Right cardiac atrium (tissue), 5 donors: ENCODE results near the gene ANKRD62. TPM values are rescaled to one million over a fixed set of nuclear protein-coding genes. Genes with fewer than 3 reads are reported as not detected.

Experiments
- ATAC-seq, 2 donors: fragments of 200-7000 bp; cut with Tn5 transposase; one replicate each; pipeline versions ENCODE4 v1.8.0 to v1.9.1; 2020; ENCODE audit warnings: moderate library complexity in 2 of 2, mild to moderate bottlenecking in 1 of 2
- DNase-seq, 3 donors: peaks; one replicate each; pipeline ENCODE4 v3.0.0-alpha.2; 2020
- H3K27ac ChIP-seq: one replicate; pipeline ENCODE4 v1.5.1; 2013; ENCODE audit warnings: mild to moderate bottlenecking, low read length, control low read depth, moderate library complexity
- H3K27me3 ChIP-seq: one replicate; pipeline ENCODE4 v1.6.1; 2013; ENCODE audit not compliant: control insufficient read depth, insufficient read depth
- H3K4me1 ChIP-seq: one replicate; pipeline ENCODE4 v1.6.1; 2013; ENCODE audit warnings: low read length; ENCODE audit not compliant: control insufficient read depth, insufficient read depth
- H3K4me3 ChIP-seq: one replicate; pipeline ENCODE4 v1.5.1; 2013; ENCODE audit warnings: low read length, control low read depth
- H3K9me3 ChIP-seq: one replicate; pipeline ENCODE4 v1.6.1; 2013; ENCODE audit warnings: low read length; ENCODE audit not compliant: control insufficient read depth
- WGBS: extraction: QIAGEN DNeasy Blood & Tissue Kit; methylation state at CpG from one replicate; pipeline ENCODE4 v1.1.7; 2013; 5-methylcytosine and 5-hydroxymethylcytosine counted together
- intact Hi-C, 4 donors: fragments of 100-400 bp; cut with DNase I; formaldehyde crosslinking; loops; one replicate each; pipeline versions ENCODE4 v1.11.0 to v1.14.0; 2022 to 2023
- polyA plus RNA-seq: library from polyadenylated mRNA; stranded (reverse); fragments of 200-250 nt; gene quantifications from one replicate; pipeline ENCODE4 v1.2.3, GENCODE V29; 2013
- total RNA-seq, 4 donors: library from RNA; stranded (reverse); fragmentation: NEBNext Ultra II Directional; extraction: Animal tissue kit (Norgen Biotek cat#: 25700); gene quantifications; one replicate each; pipeline ENCODE4 v1.2.1, GENCODE V29; 2021
- donor health status: healthy with polysubstance abuse.
- donor health status: DM: no; HTN: yes; CAD: no.
- donor health status: DM: no; HTN: no; CAD: no.
- donor health status: DM: no; HTN: yes; CAD: no; lungs with severe emphysema.
- donor health status: DM: yes; HTN: yes; CAD: no.

ANKRD62 gene
- total and polyA plus RNA-seq, 5 donors: not detected

DNA sequence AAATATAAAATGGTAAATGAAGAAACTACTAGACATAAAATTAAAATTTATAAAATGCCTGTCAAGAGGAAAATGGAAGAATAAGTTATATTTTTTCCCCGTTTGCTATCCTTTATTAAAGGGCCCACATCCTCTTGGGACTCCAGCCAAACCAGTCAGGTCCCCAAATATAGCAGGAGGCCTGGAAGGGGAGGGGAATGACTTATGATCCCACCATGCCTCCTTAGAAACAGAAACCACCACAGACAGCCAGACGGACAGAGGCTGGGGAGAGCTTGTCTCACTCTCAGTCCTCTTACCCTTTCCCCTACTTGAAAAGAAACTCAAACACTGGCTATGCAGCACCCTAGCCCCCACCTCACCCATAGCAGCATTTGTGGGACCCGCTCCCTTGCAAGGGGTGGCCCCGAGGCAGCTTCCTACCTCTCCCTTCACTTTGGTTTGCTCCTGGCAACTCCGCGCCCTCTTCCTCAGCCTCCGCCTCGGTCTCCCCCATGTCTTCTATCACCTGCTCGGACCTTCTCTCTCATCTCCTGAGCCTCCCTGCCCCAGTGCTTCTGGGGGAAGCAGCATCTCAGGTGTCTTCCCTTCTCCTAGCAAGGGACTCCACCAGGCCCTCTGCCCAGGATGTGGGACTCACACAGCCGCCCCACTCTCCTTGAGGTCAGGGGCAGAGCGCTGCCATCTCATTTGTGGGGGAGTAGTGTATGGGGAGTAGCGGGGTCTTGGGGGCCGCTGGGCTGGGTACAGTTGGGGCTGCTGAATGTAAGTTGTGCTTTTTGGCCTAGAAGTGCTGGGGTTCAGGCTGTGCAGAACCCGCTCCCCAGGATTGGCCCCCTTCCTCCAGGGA, 37.4 kb upstream of the ANKRD62 start:
- Histone ChIP-seq H3K4me1 (no peaks in the 10 kb centered on the region), H3K27ac (no peak overlapping the region), H3K9me3 (no peaks in the 10 kb centered on the region), H3K27me3 (no peaks in the 10 kb centered on the region), H3K4me3 (no peak overlapping the region)
- DNase-seq (no peak), ATAC-seq (no peak)
- intact Hi-C loops: no loop called here
- WGBS: 70% methylated on average over 14 of the region's 14 CpGs

DNA sequence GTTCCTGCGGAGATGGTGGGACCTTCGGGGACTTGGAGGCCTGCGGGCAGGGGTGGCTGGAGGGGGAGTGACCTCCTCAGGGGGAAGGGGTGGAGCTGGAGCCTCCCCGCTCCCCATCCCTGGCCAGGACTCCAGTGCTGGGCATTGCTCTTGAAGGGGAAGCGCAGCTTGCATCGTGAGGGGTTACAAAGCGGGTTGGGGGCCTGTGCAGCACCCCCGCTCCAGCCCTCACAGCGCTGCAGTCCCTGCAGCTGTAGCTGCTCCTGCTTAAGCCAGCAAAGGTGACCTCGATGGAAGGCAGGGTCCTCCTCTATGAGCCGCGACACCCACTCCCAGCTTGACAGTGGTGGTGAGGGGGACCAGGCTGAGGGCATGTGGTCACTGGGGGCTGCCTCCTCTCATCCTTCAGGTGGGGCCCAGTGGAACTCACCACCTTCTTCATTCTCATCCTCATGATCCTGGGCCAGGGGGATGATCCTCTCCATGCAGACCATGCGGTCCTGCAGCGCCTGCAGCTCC, 36.7 kb upstream of the ANKRD62 start:
- no peak overlapping the region for H3K27ac ChIP-seq
- peak; percentile 26 to 34 for ATAC-seq
- H3K27me3 ChIP-seq: no peaks in the 10 kb centered on the region
- H3K9me3 ChIP-seq: no peaks in the 10 kb centered on the region
- no peak for DNase-seq
- H3K4me3 ChIP-seq: no peak overlapping the region
- 80% methylated on average over 14 of the region's 14 CpGs for WGBS
- no peaks in the 10 kb centered on the region for H3K4me1 ChIP-seq
- intact Hi-C loops: no loop called here

DNA sequence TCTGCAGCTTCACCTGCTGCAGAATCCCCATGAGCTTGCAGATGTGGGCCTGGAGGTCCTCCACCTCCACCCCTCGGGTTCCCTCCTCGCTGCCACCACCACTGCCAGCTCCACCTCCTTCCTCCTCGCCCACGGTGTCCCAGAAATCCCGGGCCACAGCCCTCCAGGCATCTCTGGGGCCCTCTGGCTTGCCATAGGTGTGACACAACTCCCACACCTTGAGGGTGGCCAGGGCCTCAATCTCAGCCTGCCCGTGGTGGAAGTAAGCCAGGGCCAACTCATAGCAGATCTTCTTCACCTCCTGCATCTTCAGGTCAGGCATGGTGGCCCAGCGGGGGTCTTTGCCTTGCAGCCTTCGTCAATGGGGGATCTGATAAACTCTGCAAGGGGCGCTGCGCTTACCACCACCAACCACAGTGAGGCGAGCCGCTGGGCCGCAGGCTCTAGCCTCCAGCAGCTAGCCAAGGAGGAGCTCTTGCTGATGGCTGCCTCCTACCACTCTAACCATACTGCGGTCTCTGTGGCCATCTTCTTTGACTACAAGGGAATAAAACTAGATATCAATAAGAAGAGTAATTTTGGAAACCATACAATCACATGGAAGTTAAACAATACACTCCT, 36.1 kb upstream of the ANKRD62 start:
- Histone ChIP-seq H3K9me3 (no peaks in the 10 kb centered on the region), H3K27me3 (no peaks in the 10 kb centered on the region), H3K4me1 (no peaks in the 10 kb centered on the region), H3K4me3 (no peak overlapping the region), H3K27ac (no peak overlapping the region)
- ATAC-seq (no peak), DNase-seq (no peak)
- intact Hi-C loops: no loop called here
- 76% methylated on average over 14 of the region's 14 CpGs for WGBS

DNA sequence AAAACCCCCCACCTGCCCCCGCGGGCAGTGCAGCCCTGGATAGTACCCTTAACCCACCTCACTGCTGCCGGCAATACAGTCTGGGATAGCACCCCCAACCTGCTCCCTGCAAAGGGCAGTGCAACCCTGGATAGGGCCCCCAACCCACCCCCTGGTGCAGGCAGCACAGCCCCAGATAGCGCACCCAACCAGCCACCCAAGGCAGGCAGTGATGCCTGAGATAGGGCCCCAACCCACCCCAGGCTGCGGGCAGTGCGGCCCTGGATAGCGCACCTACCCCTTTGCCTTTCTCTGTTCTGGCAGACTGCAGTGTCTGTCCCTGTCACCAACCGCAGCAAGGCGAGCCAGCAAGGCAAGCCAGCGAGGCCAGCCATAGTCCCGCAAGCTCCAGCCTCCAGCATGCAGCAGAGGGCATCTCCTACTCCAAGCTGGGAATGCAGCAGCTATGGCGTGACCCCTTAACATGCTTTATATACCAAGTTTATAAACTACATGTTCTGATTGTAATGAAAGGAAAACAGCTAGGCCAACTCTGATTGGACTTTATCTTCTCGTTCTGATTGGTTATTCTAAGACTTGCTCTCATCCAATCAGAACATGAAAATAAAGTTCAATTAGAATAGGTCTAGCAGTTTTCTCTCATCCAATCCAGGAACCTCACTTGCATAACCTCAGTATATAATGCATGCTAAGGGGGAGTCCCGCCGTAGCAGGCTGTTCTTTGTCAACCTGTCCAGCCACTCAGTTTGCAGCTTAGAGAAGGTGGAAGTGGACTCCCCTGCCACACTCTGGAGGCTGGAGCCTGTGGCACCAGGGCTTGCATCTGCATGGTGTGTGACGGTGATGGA, 34.1 kb upstream of the ANKRD62 start:
- intact Hi-C loops: no loop called here
- Histone ChIP-seq H3K27ac (no peak overlapping the region), H3K27me3 (no peaks in the 10 kb centered on the region), H3K9me3 (no peaks in the 10 kb centered on the region), H3K4me3 (no peak overlapping the region), H3K4me1 (no peaks in the 10 kb centered on the region)
- 87% methylated on average over 16 of the region's 16 CpGs for WGBS
- ATAC-seq (no peak), DNase-seq (no peak)

DNA sequence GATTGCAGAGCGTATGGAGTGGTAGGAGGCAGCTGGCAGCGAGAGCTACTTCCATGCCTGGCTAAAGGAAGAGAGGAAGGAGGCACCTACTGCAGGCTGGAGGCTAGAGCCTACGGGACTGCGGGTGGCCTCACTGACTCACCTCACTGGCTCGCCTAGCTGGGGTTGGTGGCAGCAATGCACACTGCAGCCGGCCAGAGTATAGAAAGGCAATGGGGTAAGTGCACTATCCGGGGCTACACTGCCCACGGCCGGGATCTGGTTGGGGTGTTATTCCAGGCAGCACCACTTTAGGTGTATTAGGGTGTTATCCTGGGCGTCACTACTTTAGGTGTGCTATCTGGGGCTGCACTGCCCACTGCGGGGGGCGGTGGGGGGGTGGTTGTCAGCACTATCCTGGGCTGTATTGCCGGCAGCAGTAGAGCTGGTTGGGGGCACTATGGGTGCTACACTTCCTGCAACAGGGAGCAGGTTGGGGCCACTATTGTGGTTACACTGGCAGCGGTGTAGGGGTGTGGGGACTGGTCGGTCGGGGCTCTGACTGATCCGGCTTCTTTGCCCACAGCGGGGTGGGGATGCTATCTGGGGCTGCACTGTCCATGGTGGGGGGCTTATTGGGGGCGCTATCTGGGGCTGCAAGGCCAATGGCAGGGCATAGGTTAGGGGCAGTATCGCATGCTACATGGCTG, 33.3 kb upstream of the ANKRD62 start:
- WGBS: 80% methylated on average over 20 of the region's 20 CpGs

DNA sequence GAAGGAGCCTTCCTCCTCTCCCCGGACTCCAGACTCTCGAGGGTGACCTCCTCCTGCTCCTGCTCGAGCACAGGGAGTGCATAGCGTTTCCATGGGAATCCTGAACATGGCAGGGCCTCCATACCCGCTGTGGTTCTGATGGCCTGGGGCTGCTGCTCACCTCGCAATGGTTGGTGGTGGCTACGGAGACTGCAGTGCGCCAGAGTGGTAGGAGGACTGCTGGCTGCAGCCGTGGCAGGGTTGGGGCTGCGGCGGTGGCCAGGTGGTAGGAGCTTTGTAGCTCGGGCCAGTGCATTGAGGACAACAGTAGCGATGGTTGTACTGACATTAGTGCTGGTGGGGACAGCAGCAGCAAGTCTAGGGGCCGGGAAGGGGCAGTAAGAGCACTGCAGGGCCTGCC, 32.0 kb upstream of the ANKRD62 start:
- no peak overlapping the region for H3K27ac ChIP-seq
- intact Hi-C loops: no loop called here
- H3K4me3 ChIP-seq: no peak overlapping the region
- DNase-seq (no peak), ATAC-seq (no peak)
- H3K9me3 ChIP-seq: no peaks in the 10 kb centered on the region
- no peaks in the 10 kb centered on the region for H3K4me1 ChIP-seq
- no peaks in the 10 kb centered on the region for H3K27me3 ChIP-seq
- WGBS: 82% methylated on average over 14 of the region's 14 CpGs

More for the DNA sequence above, 33.3 kb upstream of the ANKRD62 start:
- no peak overlapping the region for H3K4me3 ChIP-seq
- DNase-seq (no peak), ATAC-seq (no peak)
- H3K27ac ChIP-seq: no peak overlapping the region
- intact Hi-C loops: no loop called here
- H3K4me1 ChIP-seq: no peaks in the 10 kb centered on the region
- H3K9me3 ChIP-seq: no peaks in the 10 kb centered on the region
- H3K27me3 ChIP-seq: no peaks in the 10 kb centered on the region

DNA sequence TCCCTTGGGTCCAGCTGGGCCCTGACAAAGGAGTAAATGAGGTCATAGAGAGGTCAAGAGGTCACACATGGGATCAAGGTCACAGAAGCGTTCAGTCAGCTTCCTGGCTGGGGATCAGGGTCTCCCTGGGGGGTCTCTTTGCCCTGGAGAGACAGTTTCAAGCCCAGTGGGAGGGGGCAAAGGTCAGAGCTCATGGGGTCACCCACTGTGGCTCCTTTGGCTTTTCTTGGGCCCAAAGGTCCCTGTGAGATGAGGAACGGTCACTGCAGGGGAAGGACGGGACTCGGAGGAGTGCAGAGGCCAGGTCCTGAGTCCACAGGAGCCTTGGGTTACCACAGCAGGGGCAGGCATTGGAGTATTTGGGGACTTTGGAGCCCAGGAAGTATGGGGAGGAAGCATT, 30.7 kb upstream of the ANKRD62 start:
- ATAC-seq: no peak
- 64% methylated on average over 4 of the region's 4 CpGs for WGBS
- intact Hi-C loops: no loop called here
- H3K27ac ChIP-seq: no peak overlapping the region
- no peaks in the 10 kb centered on the region for H3K4me1 ChIP-seq
- no peak for DNase-seq
- no peak overlapping the region for H3K4me3 ChIP-seq
- H3K9me3 ChIP-seq: no peaks in the 10 kb centered on the region
- no peaks in the 10 kb centered on the region for H3K27me3 ChIP-seq

DNA sequence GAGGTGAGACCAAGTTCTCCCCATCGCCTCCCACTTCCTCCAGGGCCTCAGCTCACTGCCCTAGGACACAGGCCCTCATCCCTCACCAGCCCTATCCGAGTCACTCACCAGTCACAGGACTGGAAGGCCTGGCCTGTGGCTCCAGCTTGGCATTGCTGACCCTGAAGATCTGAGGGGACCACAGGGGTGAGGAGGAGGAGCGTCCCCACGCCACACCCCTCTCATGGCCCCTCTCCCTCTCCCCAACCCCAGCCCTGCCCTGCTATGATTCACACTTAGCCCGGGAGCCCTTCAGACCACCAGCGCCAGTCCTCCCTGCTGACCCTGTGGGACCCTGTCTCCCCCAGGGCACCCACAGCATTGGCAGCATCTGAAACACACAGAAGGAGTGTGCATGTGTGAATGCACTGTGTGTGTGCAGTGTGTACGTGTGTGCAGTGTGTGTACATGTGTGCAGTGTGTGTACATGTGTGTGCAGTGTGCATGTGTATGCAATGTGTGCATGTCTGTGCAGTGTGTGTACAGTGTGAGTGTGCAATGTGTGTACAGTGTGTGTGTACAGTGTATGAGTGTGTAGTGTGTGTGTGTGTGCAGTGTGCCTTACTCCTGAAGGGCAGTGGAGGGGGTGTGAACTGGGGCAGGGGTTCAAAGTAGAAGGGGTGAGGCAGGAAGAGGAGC, 29.4 kb upstream of the ANKRD62 start:
- H3K27ac ChIP-seq: no peak overlapping the region
- H3K4me1 ChIP-seq: no peaks in the 10 kb centered on the region
- 89% methylated on average over 7 of the region's 7 CpGs for WGBS
- H3K9me3 ChIP-seq: no peaks in the 10 kb centered on the region
- ATAC-seq (peak in 1 of 2 donors; percentile 14), DNase-seq (no peak)
- H3K4me3 ChIP-seq: no peak overlapping the region
- H3K27me3 ChIP-seq: no peaks in the 10 kb centered on the region
- intact Hi-C loops: no loop called here

DNA sequence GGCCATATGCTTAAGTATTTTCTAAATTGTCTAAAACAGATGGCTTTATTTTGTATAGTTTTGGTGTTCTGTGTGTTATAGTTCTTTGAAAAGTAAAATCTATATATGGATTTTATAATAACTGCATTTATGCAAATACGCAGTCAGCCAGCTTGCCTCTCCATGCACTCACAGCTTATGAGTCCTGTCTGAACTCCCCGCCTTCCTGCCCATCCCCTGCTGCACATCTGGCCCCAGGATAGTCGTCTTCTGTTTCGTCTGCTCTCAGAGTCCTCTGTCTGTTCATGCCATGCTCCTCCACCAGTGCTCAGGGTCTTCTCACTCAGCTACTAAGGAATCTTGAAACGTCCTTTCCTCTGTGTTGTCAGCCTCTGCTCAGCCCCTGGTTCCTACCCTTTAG, 28.2 kb upstream of the ANKRD62 start:
- Histone ChIP-seq H3K4me1 (no peaks in the 10 kb centered on the region), H3K4me3 (no peak overlapping the region), H3K9me3 (no peaks in the 10 kb centered on the region), H3K27ac (no peak overlapping the region), H3K27me3 (no peaks in the 10 kb centered on the region)
- intact Hi-C loops: no loop called here
- ATAC-seq: no peak
- WGBS: 69% methylated on average over 5 of the region's 5 CpGs
- no peak for DNase-seq

DNA sequence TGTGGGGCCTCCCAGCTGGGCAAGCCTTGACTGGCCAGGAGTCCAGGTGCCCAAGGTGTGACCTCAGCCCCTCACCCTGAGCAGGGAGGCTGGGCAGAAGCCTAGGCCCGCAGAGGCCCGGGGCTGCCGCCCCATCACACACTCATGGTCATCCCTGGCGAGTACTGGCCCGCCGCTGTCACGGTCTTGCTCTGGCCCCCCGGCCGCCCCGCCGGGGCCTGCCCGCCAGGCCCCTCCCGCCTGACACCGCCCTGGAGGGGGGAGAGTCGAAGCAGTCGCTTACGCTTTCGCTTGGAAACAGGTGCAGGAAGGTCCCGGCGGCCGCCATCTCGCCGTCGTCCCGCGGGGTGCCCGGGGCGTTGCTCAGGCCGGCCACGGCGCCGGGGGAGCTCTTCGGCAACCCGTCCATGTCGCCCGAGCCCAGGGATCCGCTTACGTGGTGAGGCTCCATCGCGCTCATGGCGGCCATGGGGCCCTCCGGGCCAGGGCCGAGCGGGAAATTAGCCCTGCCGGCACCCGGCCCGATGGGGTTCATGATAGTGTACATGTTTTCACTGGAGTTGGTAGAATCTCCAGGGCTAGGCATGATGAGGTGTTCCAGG, 26.6 kb upstream of the ANKRD62 start:
- 98% methylated on average over 47 of the region's 47 CpGs for WGBS
- H3K4me1 ChIP-seq: no peaks in the 10 kb centered on the region
- H3K27ac ChIP-seq: no peak overlapping the region
- H3K4me3 ChIP-seq: no peak overlapping the region
- peak in 2 of 3 donors; percentile 21 to 47 for DNase-seq
- ATAC-seq: peak; percentile 20 to 46
- H3K9me3 ChIP-seq: no peaks in the 10 kb centered on the region
- H3K27me3 ChIP-seq: no peaks in the 10 kb centered on the region
- intact Hi-C loops: no loop called here
